Measurements from ENCODE around the gene TMIGD2. TPM values are rescaled to one million over a fixed set of nuclear protein-coding genes. Genes with fewer than 3 reads are reported as not detected.
"Not testable (repeated sequence)": the region's sequence is repeated elsewhere in the genome, so short reads cannot be mapped to it uniquely, and the experiment has no call there.

Gene TMIGD2
- polyA plus RNA-seq, 3 donors: 0.26 TPM; not detected in 2

DNA sequence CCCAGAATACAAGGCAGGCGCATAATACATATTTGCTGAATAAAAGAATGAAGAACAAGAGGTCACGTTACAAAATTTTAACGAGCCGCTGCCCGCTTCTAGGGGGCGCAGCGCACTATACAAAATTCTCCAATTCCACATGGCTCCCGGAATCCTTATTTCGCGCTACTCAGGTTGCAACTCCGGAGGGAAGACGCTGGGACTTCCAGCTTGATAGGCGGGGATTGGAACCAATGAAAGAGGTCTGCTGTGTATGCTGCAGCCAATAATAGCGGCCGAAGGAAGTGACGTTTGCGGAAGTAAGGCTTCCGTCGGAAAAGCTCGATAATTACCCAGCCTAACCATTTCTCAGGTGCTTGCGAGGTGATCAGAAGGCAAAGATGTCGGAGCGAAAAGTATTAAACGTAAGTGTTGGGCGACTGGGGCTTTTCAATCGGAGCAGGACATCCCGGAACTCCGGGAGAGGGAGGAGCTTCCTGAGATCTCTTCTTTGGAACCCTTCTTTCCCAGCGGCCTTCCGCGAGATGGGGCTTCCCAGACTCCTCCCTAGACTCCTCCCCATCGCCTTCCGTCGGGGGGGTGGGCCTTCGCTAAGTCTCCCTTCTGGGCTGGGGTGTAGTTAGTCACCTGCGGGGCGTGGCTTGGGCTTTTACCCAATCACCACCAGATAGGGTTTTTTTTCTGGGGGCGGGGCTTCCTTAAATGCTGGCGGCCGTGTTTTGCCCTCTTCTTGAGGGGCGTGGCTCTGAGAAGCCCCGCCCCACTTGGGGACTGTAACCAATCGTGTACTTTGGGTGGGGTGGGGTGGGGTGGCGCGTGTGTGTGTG is 55.2 kb downstream of the TMIGD2 start, which contains the start of gene YJU2:
Gene YJU2, plus strand, starts transcription at position 314 of the 827 bp plus-strand sequence. Its CDS starts 67 bp downstream, at position 381.
- Histone ChIP-seq H3K27ac (ENCODE audit: low read depth in 1 of 2, low read length in 2 of 2) (peak within 1 kb of the TSS; percentile 90 to 100), H3K9me3 (replicated peaks in 1 of 2; ENCODE audit: control insufficient read depth in 1 of 2, insufficient read depth in 1 of 2, low read length in 2 of 2) (peaks cover 2 to 7% of the 10 kb centered on the region in 2 donors), H3K79me2 (ENCODE audit: insufficient read depth, low read length) (peaks cover 7% of the 10 kb centered on the region), H3K4me2 (replicated peaks; ENCODE audit: extremely low read depth, low read length, poor library complexity, severe bottlenecking) (peak within 1 kb of the TSS; percentile 78), H2AFZ (ENCODE audit: insufficient read depth, low read depth, low read length, poor library complexity, severe bottlenecking) (peak within 1 kb of the TSS; percentile 97), H4K20me1 (ENCODE audit: insufficient read depth, low read length) (peaks cover 8% of the 10 kb centered on the region), H3K9ac (ENCODE audit: insufficient read depth, low read length, poor library complexity, severe bottlenecking) (peak within 1 kb of the TSS; percentile 93), H3K27me3 (ENCODE audit: control insufficient read depth in 2 of 2, insufficient read depth in 2 of 2, low read length in 2 of 2) (no peaks in the 10 kb centered on the region), H3K36me3 (replicated peaks in 1 of 2; ENCODE audit: control insufficient read depth in 1 of 2, insufficient read depth in 2 of 2, low read length in 2 of 2) (peaks cover 28 to 33% of the 10 kb centered on the region in 2 donors), H3K4me1 (ENCODE audit: control insufficient read depth in 1 of 2, insufficient read depth in 2 of 2, low read length in 2 of 2) (peaks cover 13 to 14% of the 10 kb centered on the region in 2 donors), H3K4me3 (replicated peaks in 1 of 3; ENCODE audit: low read depth in 2 of 3, low read length in 3 of 3) (peak within 1 kb of the TSS; percentile 59 to 98 (median 84))
- intact Hi-C loops (cut with micrococcal nuclease): loop anchor here (1.0 to 10.0 kb wide), 6 partner anchors 88 to 225 kb away; partner anchors contain the start of genes CHAF1A (in 1 of the 2), HDGFL2 (in 1 of the 2), MPND (in 1 of the 2) and STAP2 (in 1 of the 2)
- Mint-ChIP-seq H3K9me3 (peaks cover 1 to 15% (median 9%) of the 10 kb centered on the region in 7 donors), H3K4me1 (peaks cover 12% of the 10 kb centered on the region), H3K27ac (peak within 1 kb of the TSS; percentile 99 to 100 (median 100)), H3K27me3 (ENCODE audit: low read depth in 3 of 3) (peaks cover 0 to 3% (median 0%) of the 10 kb centered on the region in 3 donors), H3K4me3 (peak within 1 kb of the TSS; percentile 83 to 98), H3K36me3 (peaks cover 31 to 37% of the 10 kb centered on the region in 2 donors)
- 0% methylated on average over 5 of the region's 45 CpGs for WGBS (ENCODE audit: insufficient coverage)
- TF ChIP-seq, protein P1, sequence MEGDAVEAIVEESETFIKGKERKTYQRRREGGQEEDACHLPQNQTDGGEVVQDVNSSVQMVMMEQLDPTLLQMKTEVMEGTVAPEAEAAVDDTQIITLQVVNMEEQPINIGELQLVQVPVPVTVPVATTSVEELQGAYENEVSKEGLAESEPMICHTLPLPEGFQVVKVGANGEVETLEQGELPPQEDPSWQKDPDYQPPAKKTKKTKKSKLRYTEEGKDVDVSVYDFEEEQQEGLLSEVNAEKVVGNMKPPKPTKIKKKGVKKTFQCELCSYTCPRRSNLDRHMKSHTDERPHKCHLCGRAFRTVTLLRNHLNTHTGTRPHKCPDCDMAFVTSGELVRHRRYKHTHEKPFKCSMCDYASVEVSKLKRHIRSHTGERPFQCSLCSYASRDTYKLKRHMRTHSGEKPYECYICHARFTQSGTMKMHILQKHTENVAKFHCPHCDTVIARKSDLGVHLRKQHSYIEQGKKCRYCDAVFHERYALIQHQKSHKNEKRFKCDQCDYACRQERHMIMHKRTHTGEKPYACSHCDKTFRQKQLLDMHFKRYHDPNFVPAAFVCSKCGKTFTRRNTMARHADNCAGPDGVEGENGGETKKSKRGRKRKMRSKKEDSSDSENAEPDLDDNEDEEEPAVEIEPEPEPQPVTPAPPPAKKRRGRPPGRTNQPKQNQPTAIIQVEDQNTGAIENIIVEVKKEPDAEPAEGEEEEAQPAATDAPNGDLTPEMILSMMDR (IDR thresholded peaks at IDR 0.05): peak; percentile 58
- peak; percentile 99 to 100 (median 100) for DNase-seq

DNA sequence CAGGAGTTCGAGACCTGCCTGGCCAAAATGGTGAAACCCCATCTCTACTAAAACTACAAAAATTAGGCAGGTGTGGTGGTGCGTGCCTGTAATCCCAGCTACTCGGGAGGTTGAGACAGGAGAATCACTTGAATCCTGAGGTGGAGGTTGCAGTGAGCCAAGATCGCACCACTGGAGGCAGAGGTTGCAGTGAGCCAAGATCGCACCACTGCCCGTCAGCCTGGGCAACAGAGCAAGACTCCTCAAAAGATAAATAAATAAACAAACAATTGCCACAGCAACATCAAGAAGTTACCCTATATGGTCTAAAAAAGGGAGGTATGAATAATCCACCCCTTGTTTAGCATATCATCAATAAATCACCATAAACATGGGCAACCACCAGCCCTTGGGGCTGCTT is 56.3 kb downstream of the TMIGD2 start:
- intact Hi-C loops (cut with micrococcal nuclease): loop anchor here (5.0 to 10.0 kb wide), 5 partner anchors 89 to 226 kb away; partner anchors contain the start of genes HDGFL2 (in 1 of the 2), MPND (in 1 of the 2), STAP2 (in 1 of the 2) and UBXN6 (in 1 of the 2)
- Histone ChIP-seq H2AFZ (ENCODE audit: insufficient read depth, low read depth, low read length, poor library complexity, severe bottlenecking) (peak overlapping the region; percentile 97), H3K4me2 (replicated peaks; ENCODE audit: extremely low read depth, low read length, poor library complexity, severe bottlenecking) (peak overlapping the region; percentile 78), H3K9ac (ENCODE audit: insufficient read depth, low read length, poor library complexity, severe bottlenecking) (peak overlapping the region; percentile 93), H3K9me3 (replicated peaks in 1 of 2; ENCODE audit: control insufficient read depth in 1 of 2, insufficient read depth in 1 of 2, low read length in 2 of 2) (peaks cover 12 to 17% of the 10 kb centered on the region in 2 donors), H3K4me1 (ENCODE audit: control insufficient read depth in 1 of 2, insufficient read depth in 2 of 2, low read length in 2 of 2) (peaks cover 13 to 14% of the 10 kb centered on the region in 2 donors), H3K36me3 (replicated peaks in 1 of 2; ENCODE audit: control insufficient read depth in 1 of 2, insufficient read depth in 2 of 2, low read length in 2 of 2) (peaks cover 18 to 23% of the 10 kb centered on the region in 2 donors), H3K4me3 (replicated peaks in 1 of 3; ENCODE audit: low read depth in 2 of 3, low read length in 3 of 3) (peak overlapping the region in 1 of 3 experiments; percentile 84), H3K27ac (ENCODE audit: low read depth in 1 of 2, low read length in 2 of 2) (peak overlapping the region in 1 of 2 donors; percentile 100)
- H3K27me3 ChIP-seq (ENCODE audit: control insufficient read depth in 2 of 2, insufficient read depth in 2 of 2, low read length in 2 of 2); H3K4me3 Mint-ChIP-seq; H3K27me3 Mint-ChIP-seq (ENCODE audit: low read depth in 3 of 3); H4K20me1 ChIP-seq (ENCODE audit: insufficient read depth, low read length); H3K79me2 ChIP-seq (ENCODE audit: insufficient read depth, low read length); DNase-seq: not testable (repeated sequence)
- Mint-ChIP-seq H3K27ac (peak overlapping the region in 2 of 7 donors; percentile 100), H3K36me3 (peaks cover 22 to 26% of the 10 kb centered on the region in 2 donors), H3K9me3 (peaks cover 8 to 26% (median 18%) of the 10 kb centered on the region in 7 donors), H3K4me1 (peaks cover 13% of the 10 kb centered on the region)
- 89% methylated on average over 3 of the region's 6 CpGs for WGBS (ENCODE audit: insufficient coverage)

Other genes starting within 250 kb of the TMIGD2 start
- gene ZBTB7A, start 235.5 kb downstream of the TMIGD2 start, polyA plus RNA-seq: 10 to 100 TPM; 18.0 to 31.5 (median 20.2) TPM
- gene MAP2K2, start 178.3 kb downstream of the TMIGD2 start, polyA plus RNA-seq: 10 to 100 TPM; 30.5 to 94.5 (median 40.2) TPM
- not detected for gene CREB3L3, start 148.8 kb downstream of the TMIGD2 start, polyA plus RNA-seq
- 10 to 100 TPM in 1 of 3 donors, 1 to 10 TPM in 1, under 1 TPM in 1; 0.57 to 50.3 (median 1.2) TPM for gene SIRT6, start 119.8 kb downstream of the TMIGD2 start, polyA plus RNA-seq
- gene ANKRD24, start 119.7 kb downstream of the TMIGD2 start, polyA plus RNA-seq: under 1 TPM in 2 of 3 donors, not detected in 1; 0.07 to 0.79 TPM
- under 1 TPM in 2 of 3 donors, not detected in 1; 0.14 to 0.40 TPM for gene EBI3, start 72.9 kb downstream of the TMIGD2 start, polyA plus RNA-seq
- 10 to 100 TPM in 2 of 3 donors, 1 to 10 TPM in 1; 8.6 to 19.3 (median 13.4) TPM for gene YJU2, start 55.3 kb downstream of the TMIGD2 start, polyA plus RNA-seq
- not detected for gene SHD, start 23.1 kb downstream of the TMIGD2 start, polyA plus RNA-seq
- gene FSD1, start 2.2 kb upstream of the TMIGD2 start, polyA plus RNA-seq: under 1 TPM in 1 of 3 donors, not detected in 2; 0.39 TPM
- under 1 TPM in 2 of 3 donors, not detected in 1; 0.11 to 0.17 TPM for gene STAP2, start 36.4 kb upstream of the TMIGD2 start, polyA plus RNA-seq
- 10 to 100 TPM in 1 of 3 donors, 1 to 10 TPM in 2; 6.5 to 15.9 (median 7.0) TPM for gene MPND, start 41.2 kb upstream of the TMIGD2 start, polyA plus RNA-seq
- gene SH3GL1, start 98.2 kb upstream of the TMIGD2 start, polyA plus RNA-seq: 10 to 100 TPM; 14.0 to 33.9 (median 15.0) TPM
- gene CHAF1A, start 100.3 kb upstream of the TMIGD2 start, polyA plus RNA-seq: 10 to 100 TPM in 1 of 3 donors, 1 to 10 TPM in 2; 4.4 to 26.4 (median 5.4) TPM
- gene UBXN6, start 155.4 kb upstream of the TMIGD2 start, polyA plus RNA-seq: 10 to 100 TPM in 1 of 3 donors, 1 to 10 TPM in 2; 3.8 to 64.5 (median 5.4) TPM
- gene HDGFL2, start 169.9 kb upstream of the TMIGD2 start, polyA plus RNA-seq: 10 to 100 TPM in 2 of 3 donors, 1 to 10 TPM in 1; 7.0 to 13.2 (median 10.5) TPM
- under 1 TPM in 2 of 3 donors, not detected in 1; 0.05 to 0.19 TPM for gene PLIN4, start 216.1 kb upstream of the TMIGD2 start, polyA plus RNA-seq
- 1 to 10 TPM in 1 of 3 donors, under 1 TPM in 2; 0.28 to 3.0 (median 0.58) TPM for gene PLIN5, start 232.8 kb upstream of the TMIGD2 start, polyA plus RNA-seq
- 10 to 100 TPM in 1 of 3 donors, 1 to 10 TPM in 2; 5.5 to 50.1 (median 9.6) TPM for gene LRG1, start 237.6 kb upstream of the TMIGD2 start, polyA plus RNA-seq

All from CD14-positive monocyte (primary cell).